Prostate gland (tissue), 2 donors: ENCODE measurements around the gene TMEM198.

Experiments
- CTCF ChIP-seq, 4 experiments: fragments of 200-600 bp in 2 of 4; fragments of 450-650 bp in 2 of 4; sonication (generic) in 2 of 4; IDR thresholded peaks; 1 replicate in 3 of 4; 2 replicates in 1 of 4; pipeline ENCODE4 v1.5.1; 2016 to 2019; ENCODE audit warnings: antibody characterized with exemption in 4 of 4, mild to moderate bottlenecking in 2 of 4, moderate library complexity in 2 of 4
- POLR2A ChIP-seq: fragments of 450-650 bp; IDR thresholded peaks from one replicate; pipeline ENCODE4 v1.6.1; 2016; ENCODE audit warnings: antibody characterized with exemption, mild to moderate bottlenecking

GRCh38 chr2:219508444-219508734 lies 35.4 kb upstream of the TMEM198 start:
- TF ChIP-seq CTCF (IDR thresholded peaks at IDR 0.05), result no peak
- TF ChIP-seq POLR2A, result no peak
